GM21515 (cell line): ENCODE results near the gene OR51V1.

Experiments
- ATAC-seq: cut with Tn5 transposase; IDR thresholded peaks from one replicate; pipeline ENCODE4 v1.9.1; 2021; ENCODE audit not compliant: unreplicated experiment

The OR51V1 gene

GRCh38 chr11:5231111-5231510, 30.6 kb upstream of the OR51V1 start:
- no peak for ATAC-seq

- ATAC-seq: no peak
Measured at GRCh38 chr11:5230266-5230665, 29.8 kb upstream of the OR51V1 start.

GRCh38 chr11:5229796-5230195, 29.3 kb upstream of the OR51V1 start:
- ATAC-seq: no peak

- no peak for ATAC-seq
Measured at GRCh38 chr11:5229356-5229755, 28.9 kb upstream of the OR51V1 start.

GRCh38 chr11:5228124-5228523, 27.6 kb upstream of the OR51V1 start:
- ATAC-seq: no peak

- no peak for ATAC-seq
Measured at GRCh38 chr11:5227681-5228080, 27.2 kb upstream of the OR51V1 start.

GRCh38 chr11:5226732-5227310, 26.3 kb upstream of the OR51V1 start, which contains the start of gene HBB:
HBB (minus strand) TSS chr11:5227071; CDS start chr11:5227021, 50 bp downstream.
- no peak for ATAC-seq

- no peak for ATAC-seq
Measured at GRCh38 chr11:5225480-5225871, 25.0 kb upstream of the OR51V1 start.

- no peak for ATAC-seq
Measured at GRCh38 chr11:5224538-5225479, 24.3 kb upstream of the OR51V1 start.

GRCh38 chr11:5223686-5224085, 23.2 kb upstream of the OR51V1 start:
- no peak for ATAC-seq

- no peak for ATAC-seq
Measured at GRCh38 chr11:5223146-5223545, 22.7 kb upstream of the OR51V1 start.

- ATAC-seq: no peak
Measured at GRCh38 chr11:5210376-5210885, 9.9 kb upstream of the OR51V1 start.

- no peak for ATAC-seq
Measured at GRCh38 chr11:5204787-5205186, 4.3 kb upstream of the OR51V1 start.

- ATAC-seq: no peak
Measured at GRCh38 chr11:5203366-5203765, 2.9 kb upstream of the OR51V1 start.

- no peak for ATAC-seq
Measured at GRCh38 chr11:5198285-5198684, 2.2 kb downstream of the OR51V1 start.

- ATAC-seq: no peak
Measured at GRCh38 chr11:5197536-5197935, 2.9 kb downstream of the OR51V1 start.

GRCh38 chr11:5196731-5197130, 3.8 kb downstream of the OR51V1 start:
- ATAC-seq: no peak

- no peak for ATAC-seq
Measured at GRCh38 chr11:5196067-5196466, 4.4 kb downstream of the OR51V1 start.

GRCh38 chr11:5192738-5193137, 7.7 kb downstream of the OR51V1 start:
- ATAC-seq: no peak

GRCh38 chr11:5188201-5188600, 12.3 kb downstream of the OR51V1 start:
- ATAC-seq: no peak

- ATAC-seq: no peak
Measured at GRCh38 chr11:5178046-5178837, 22.2 kb downstream of the OR51V1 start.
